Dermis lymphatic vessel endothelial cell (primary cell): ENCODE data around the gene SUPV3L1. TPM values are rescaled to one million over a fixed set of nuclear protein-coding genes. Genes with fewer than 3 reads are reported as not detected.

Experiments
- total RNA-seq: library from RNA; depleted of rRNA; stranded (reverse); fragments of >200 nt; gene quantifications from 2 replicates; pipeline ENCODE4 v1.2.1, GENCODE V29; 2014

Gene SUPV3L1
- 15.7 and 19.3 TPM in 2 replicates for total RNA-seq

GRCh38 chr10:69179743-69180524 is at the start of gene SUPV3L1:
TSS of gene SUPV3L1 (plus strand) at chr10:69180234. CDS start at chr10:69180292, 58 bp downstream.

GRCh38 chr10:69220041-69220451 is 40.0 kb downstream of the SUPV3L1 start, which contains the start of gene HKDC1:
TSS of gene HKDC1 (plus strand) at chr10:69220332. CDS start at chr10:69220436, 104 bp downstream.

Other genes starting within 250 kb of the SUPV3L1 start
- 52.7 and 72.7 TPM in 2 replicates for gene DDX21, start 224.1 kb upstream of the SUPV3L1 start, total RNA-seq
- gene KIFBP, start 191.4 kb upstream of the SUPV3L1 start, total RNA-seq, result 23.0 and 25.4 TPM in 2 replicates
- 227 and 235 TPM in 2 replicates for gene SRGN, start 92.1 kb upstream of the SUPV3L1 start, total RNA-seq
- gene VPS26A, start 56.1 kb upstream of the SUPV3L1 start, total RNA-seq, result 31.9 and 36.4 TPM in 2 replicates
- gene HKDC1, start 40.1 kb downstream of the SUPV3L1 start, total RNA-seq, result under 0.01 and 0.11 TPM in 2 replicates
- gene HK1, start 98.3 kb downstream of the SUPV3L1 start, total RNA-seq, result 77.8 and 92.1 TPM in 2 replicates
- 0.11 TPM in 1 of 2 replicates, not detected in the other for gene TACR2, start 236.7 kb downstream of the SUPV3L1 start, total RNA-seq